Measurements from ENCODE around the gene RAMP1. TPM values are rescaled to one million over a fixed set of nuclear protein-coding genes. Genes with fewer than 3 reads are reported as not detected.

RAMP1 gene
- total RNA-seq, result under 1 TPM; 0.30 to 0.32 TPM

GRCh38 chr2:237859533-237860272, at the start of gene RAMP1:
Gene RAMP1, plus strand, starts transcription at chr2:237859623. Its CDS starts 53 bp downstream, at chr2:237859676.
- DNase-seq (peak; percentile 56), ATAC-seq (peak; percentile 68)
- intact Hi-C loops (cut with DNase I, micrococcal nuclease), result loop anchor here (2.0 to 5.0 kb wide), 4 partner anchors 39 to 403 kb away; partner anchors contain the start of gene UBE2F (in 1 of the 2)
- Mint-ChIP-seq H3K9me3 (ENCODE audit: low read depth) (no peaks in the 10 kb centered on the region), H3K4me3 (peak within 1 kb of the TSS; percentile 29), H3K27me3 (peaks cover 29% of the 10 kb centered on the region), H3K4me1 (peaks cover 15% of the 10 kb centered on the region), H3K27ac (no peak within 1 kb of the TSS), H3K36me3 (ENCODE audit: low read depth) (no peaks in the 10 kb centered on the region)
- POLR2A ChIA-PET, result interaction anchor here (0.5 kb wide), 1 partner anchor 28 kb away, joined by 4 read pairs; no protein-coding TSS in a partner anchor
- CTCF ChIA-PET, result no interaction called here

- no peak overlapping the region for H3K4me3 Mint-ChIP-seq
- no peak for DNase-seq
- no peak overlapping the region for H3K27ac Mint-ChIP-seq
- ATAC-seq, result peak; percentile 95
- ChIA-PET POLR2A (no interaction called here), CTCF (no interaction called here)
- no peaks in the 10 kb centered on the region for H3K9me3 Mint-ChIP-seq (ENCODE audit: low read depth)
- intact Hi-C loops (cut with DNase I, micrococcal nuclease), result loop anchor here in 1 of 2 experiments (5.0 kb wide), 2 partner anchors 182 to 233 kb away; no protein-coding TSS in a partner anchor
- no peaks in the 10 kb centered on the region for H3K27me3 Mint-ChIP-seq
- no peaks in the 10 kb centered on the region for H3K36me3 Mint-ChIP-seq (ENCODE audit: low read depth)
- peaks cover 19% of the 10 kb centered on the region for H3K4me1 Mint-ChIP-seq
Measured at GRCh38 chr2:237815637-237816036, 43.8 kb upstream of the RAMP1 start.

- Mint-ChIP-seq H3K36me3 (ENCODE audit: low read depth) (no peaks in the 10 kb centered on the region), H3K4me3 (no peak overlapping the region), H3K27ac (no peak overlapping the region), H3K4me1 (peaks cover 19% of the 10 kb centered on the region), H3K9me3 (ENCODE audit: low read depth) (no peaks in the 10 kb centered on the region), H3K27me3 (no peaks in the 10 kb centered on the region)
- DNase-seq, result no peak
- no peak for ATAC-seq
- POLR2A ChIA-PET, result no interaction called here
- intact Hi-C loops (cut with DNase I, micrococcal nuclease), result loop anchor here in 1 of 2 experiments (5.0 kb wide), 2 partner anchors 181 to 234 kb away; no protein-coding TSS in a partner anchor
- CTCF ChIA-PET, result interaction anchor here (0.5 to 0.8 kb wide), 5 partner anchors 17 to 345 kb away, joined by 3 to 4 read pairs (median 3); no protein-coding TSS in a partner anchor
Measured at GRCh38 chr2:237816531-237816930, 42.9 kb upstream of the RAMP1 start.

- Mint-ChIP-seq H3K27ac (peak overlapping the region; percentile 21), H3K4me3 (no peak overlapping the region), H3K9me3 (ENCODE audit: low read depth) (no peaks in the 10 kb centered on the region), H3K36me3 (ENCODE audit: low read depth) (no peaks in the 10 kb centered on the region), H3K27me3 (no peaks in the 10 kb centered on the region), H3K4me1 (peaks cover 19% of the 10 kb centered on the region)
- DNase-seq (no peak), ATAC-seq (no peak)
- ChIA-PET POLR2A (no interaction called here), CTCF (no interaction called here)
- intact Hi-C loops (cut with DNase I, micrococcal nuclease), result loop anchor here in 1 of 2 experiments (5.0 kb wide), 2 partner anchors 179 to 236 kb away; no protein-coding TSS in a partner anchor
Measured at GRCh38 chr2:237818066-237818473, 41.4 kb upstream of the RAMP1 start.

GRCh38 chr2:237819231-237819630, 40.2 kb upstream of the RAMP1 start:
- ChIA-PET CTCF (no interaction called here), POLR2A (no interaction called here)
- Mint-ChIP-seq H3K4me3 (no peak overlapping the region), H3K27me3 (no peaks in the 10 kb centered on the region), H3K27ac (no peak overlapping the region), H3K9me3 (ENCODE audit: low read depth) (no peaks in the 10 kb centered on the region), H3K36me3 (ENCODE audit: low read depth) (no peaks in the 10 kb centered on the region), H3K4me1 (peaks cover 19% of the 10 kb centered on the region)
- DNase-seq, result no peak
- intact Hi-C loops (cut with DNase I, micrococcal nuclease), result loop anchor here in 1 of 2 experiments (5.0 kb wide), 2 partner anchors 178 to 237 kb away; no protein-coding TSS in a partner anchor
- ATAC-seq, result no peak

GRCh38 chr2:237820421-237820820, 39.0 kb upstream of the RAMP1 start:
- Mint-ChIP-seq H3K27me3 (no peaks in the 10 kb centered on the region), H3K4me1 (peaks cover 16% of the 10 kb centered on the region), H3K4me3 (no peak overlapping the region), H3K36me3 (ENCODE audit: low read depth) (no peaks in the 10 kb centered on the region), H3K27ac (no peak overlapping the region), H3K9me3 (ENCODE audit: low read depth) (no peaks in the 10 kb centered on the region)
- intact Hi-C loops (cut with DNase I, micrococcal nuclease), result no loop called here
- ChIA-PET POLR2A (no interaction called here), CTCF (interaction anchor here (0.6 kb wide), 1 partner anchor 750 kb away, joined by 3 read pairs; no protein-coding TSS in a partner anchor)
- DNase-seq (no peak), ATAC-seq (no peak)

- POLR2A ChIA-PET, result no interaction called here
- intact Hi-C loops (cut with DNase I, micrococcal nuclease), result no loop called here
Measured at GRCh38 chr2:237823544-237823943, 35.9 kb upstream of the RAMP1 start.

GRCh38 chr2:237824085-237824484, 35.3 kb upstream of the RAMP1 start:
- Mint-ChIP-seq H3K9me3 (ENCODE audit: low read depth) (no peaks in the 10 kb centered on the region), H3K4me1 (peaks cover 2% of the 10 kb centered on the region), H3K4me3 (no peak overlapping the region), H3K36me3 (ENCODE audit: low read depth) (no peaks in the 10 kb centered on the region), H3K27me3 (no peaks in the 10 kb centered on the region), H3K27ac (no peak overlapping the region)
- DNase-seq (no peak), ATAC-seq (no peak)
- POLR2A ChIA-PET, result no interaction called here
- intact Hi-C loops (cut with DNase I, micrococcal nuclease), result no loop called here
- CTCF ChIA-PET, result no interaction called here

More at GRCh38 chr2:237823544-237823943, 35.9 kb upstream of the RAMP1 start:
- no peaks in the 10 kb centered on the region for H3K27me3 Mint-ChIP-seq
- peaks cover 3% of the 10 kb centered on the region for H3K4me1 Mint-ChIP-seq
- H3K27ac Mint-ChIP-seq, result no peak overlapping the region
- ATAC-seq (no peak), DNase-seq (no peak)
- H3K9me3 Mint-ChIP-seq (ENCODE audit: low read depth), result no peaks in the 10 kb centered on the region
- H3K4me3 Mint-ChIP-seq, result no peak overlapping the region
- CTCF ChIA-PET, result interaction anchor here (0.7 kb wide), 1 partner anchor 12 kb away, joined by 3 read pairs; no protein-coding TSS in a partner anchor
- no peaks in the 10 kb centered on the region for H3K36me3 Mint-ChIP-seq (ENCODE audit: low read depth)

GRCh38 chr2:237827421-237827987, 31.9 kb upstream of the RAMP1 start:
- ChIA-PET CTCF (interaction anchor here (1.7 kb wide), 1 partner anchor 315 kb away, joined by 4 read pairs; no protein-coding TSS in a partner anchor), POLR2A (no interaction called here)
- ATAC-seq (no peak), DNase-seq (no peak)
- Mint-ChIP-seq H3K4me3 (no peak overlapping the region), H3K9me3 (ENCODE audit: low read depth) (no peaks in the 10 kb centered on the region), H3K27me3 (no peaks in the 10 kb centered on the region), H3K27ac (no peak overlapping the region), H3K36me3 (ENCODE audit: low read depth) (no peaks in the 10 kb centered on the region), H3K4me1 (peaks cover 2% of the 10 kb centered on the region)
- intact Hi-C loops (cut with DNase I, micrococcal nuclease), result no loop called here

GRCh38 chr2:237830522-237830921, 28.9 kb upstream of the RAMP1 start:
- ATAC-seq (no peak), DNase-seq (no peak)
- Mint-ChIP-seq H3K36me3 (ENCODE audit: low read depth) (no peaks in the 10 kb centered on the region), H3K9me3 (ENCODE audit: low read depth) (no peaks in the 10 kb centered on the region), H3K4me1 (peaks cover 2% of the 10 kb centered on the region), H3K4me3 (no peak overlapping the region), H3K27ac (no peak overlapping the region), H3K27me3 (no peaks in the 10 kb centered on the region)
- ChIA-PET POLR2A (no interaction called here), CTCF (no interaction called here)
- intact Hi-C loops (cut with DNase I, micrococcal nuclease), result no loop called here

GRCh38 chr2:237833546-237833945, 25.9 kb upstream of the RAMP1 start:
- CTCF ChIA-PET, result interaction anchor here (0.5 kb wide), 1 partner anchor 17 kb away, joined by 3 read pairs; no protein-coding TSS in a partner anchor
- no peak overlapping the region for H3K4me3 Mint-ChIP-seq
- H3K27me3 Mint-ChIP-seq, result no peaks in the 10 kb centered on the region
- H3K36me3 Mint-ChIP-seq (ENCODE audit: low read depth), result no peaks in the 10 kb centered on the region
- no peak overlapping the region for H3K27ac Mint-ChIP-seq
- no peak for ATAC-seq
- POLR2A ChIA-PET, result no interaction called here
- no peak for DNase-seq
- H3K4me1 Mint-ChIP-seq, result peaks cover 2% of the 10 kb centered on the region
- intact Hi-C loops (cut with DNase I, micrococcal nuclease), result no loop called here
- no peaks in the 10 kb centered on the region for H3K9me3 Mint-ChIP-seq (ENCODE audit: low read depth)

- Mint-ChIP-seq H3K27me3 (no peaks in the 10 kb centered on the region), H3K27ac (no peak overlapping the region), H3K9me3 (ENCODE audit: low read depth) (no peaks in the 10 kb centered on the region), H3K4me3 (no peak overlapping the region), H3K4me1 (peaks cover 2% of the 10 kb centered on the region), H3K36me3 (ENCODE audit: low read depth) (no peaks in the 10 kb centered on the region)
- intact Hi-C loops (cut with DNase I, micrococcal nuclease), result no loop called here
- ChIA-PET CTCF (no interaction called here), POLR2A (no interaction called here)
- DNase-seq (no peak), ATAC-seq (no peak)
Measured at GRCh38 chr2:237835372-237835771, 24.1 kb upstream of the RAMP1 start.

All from activated CD4-positive, alpha-beta T cell treated with anti-CD3 and anti-CD28 coated beads for 36 hours (primary cell).